ENCODE results near the gene TBPL1. TPM values are rescaled to one million over a fixed set of nuclear protein-coding genes. Genes with fewer than 3 reads are reported as not detected.

The TBPL1 gene
- total and polyA plus RNA-seq, 2 of the 13 experiments (the other 11 are each of a cell fraction or from before 2014, with no cell fraction given) = 25.3 to 39.3 TPM

DNA sequence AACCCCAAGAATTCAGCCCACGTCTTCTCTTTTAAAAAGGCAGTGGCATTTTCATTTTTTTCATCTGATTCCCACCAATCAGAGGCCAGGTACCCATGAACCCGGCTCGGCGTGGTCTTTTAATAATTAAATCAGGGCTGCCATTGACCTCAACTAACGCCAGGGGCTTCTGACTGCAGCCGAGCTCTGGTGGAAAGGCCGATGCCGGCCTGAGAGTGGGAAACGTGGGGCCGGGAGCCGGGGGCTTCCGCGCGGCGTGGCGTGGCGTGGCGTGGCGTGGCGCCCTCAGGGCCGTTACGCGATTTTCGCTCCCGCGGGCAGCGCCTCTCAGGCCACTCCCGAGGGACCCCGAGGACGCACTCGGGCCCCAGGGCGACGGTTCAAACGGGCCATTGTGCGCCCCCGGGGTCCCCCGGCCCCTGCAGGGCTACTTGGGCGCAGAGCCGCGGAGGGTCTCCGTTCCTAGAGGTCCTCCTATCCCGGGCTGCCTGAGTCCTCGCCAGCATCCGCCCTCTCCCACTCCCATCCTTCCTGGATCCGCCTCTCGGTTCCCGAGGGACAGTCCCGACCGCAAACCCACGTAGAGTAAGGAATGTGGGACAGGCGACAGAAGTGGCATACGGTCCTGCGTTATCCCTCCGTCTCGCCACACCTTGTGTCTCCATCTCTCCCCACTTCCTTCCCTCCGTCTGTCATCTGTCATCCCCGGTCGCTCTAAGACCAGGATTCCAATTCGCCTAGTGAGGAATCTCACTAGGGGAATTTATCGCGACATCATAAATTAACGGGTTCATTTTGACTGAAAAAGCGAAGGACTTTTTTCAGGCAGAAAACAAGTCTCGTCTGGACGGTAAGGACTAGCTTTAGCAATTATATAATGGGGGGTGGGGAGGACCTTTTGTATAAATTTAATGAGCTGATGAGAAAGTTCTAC is 876 bp upstream of the TBPL1 start (continued):
- TF ChIP-seq, protein P1, sequence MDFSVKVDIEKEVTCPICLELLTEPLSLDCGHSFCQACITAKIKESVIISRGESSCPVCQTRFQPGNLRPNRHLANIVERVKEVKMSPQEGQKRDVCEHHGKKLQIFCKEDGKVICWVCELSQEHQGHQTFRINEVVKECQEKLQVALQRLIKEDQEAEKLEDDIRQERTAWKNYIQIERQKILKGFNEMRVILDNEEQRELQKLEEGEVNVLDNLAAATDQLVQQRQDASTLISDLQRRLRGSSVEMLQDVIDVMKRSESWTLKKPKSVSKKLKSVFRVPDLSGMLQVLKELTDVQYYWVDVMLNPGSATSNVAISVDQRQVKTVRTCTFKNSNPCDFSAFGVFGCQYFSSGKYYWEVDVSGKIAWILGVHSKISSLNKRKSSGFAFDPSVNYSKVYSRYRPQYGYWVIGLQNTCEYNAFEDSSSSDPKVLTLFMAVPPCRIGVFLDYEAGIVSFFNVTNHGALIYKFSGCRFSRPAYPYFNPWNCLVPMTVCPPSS (IDR thresholded peaks at IDR 0.05) = no peak
- TF ChIP-seq ZNF589 (CRISPR knock-in tag; conservative IDR thresholded peaks at IDR 0.05) (0 out of 2 replicates have a peak, but pooled peaks have one; percentile 42), ZFP41 (CRISPR knock-in tag; IDR thresholded peaks at IDR 0.05; ENCODE audit: borderline replicate concordance) (peak; percentile 44; the same call in 1 of the 2 replicates), YY1 (IDR thresholded peaks at IDR 0.05; ENCODE audit: insufficient read depth, insufficient replicate concordance, low read depth, low read length) (peak; percentile 59), MXD1 (CRISPR knock-in tag; IDR thresholded peaks at IDR 0.05) (peak; percentile 81; the same call in 1 of the 2 replicates), ZBTB21 (CRISPR knock-in tag; IDR thresholded peaks at IDR 0.05) (no peak), DR1 (CRISPR knock-in tag; IDR thresholded peaks at IDR 0.05) (no peak), NBN (conservative IDR thresholded peaks at IDR 0.05) (no peak), NAIF1 (CRISPR knock-in tag; IDR thresholded peaks at IDR 0.05; ENCODE audit: borderline replicate concordance) (no peak), CBX2 (IDR thresholded peaks at IDR 0.05; ENCODE audit: low read depth, low read length) (no peak), CBX2 (CRISPR knock-in tag; IDR thresholded peaks at IDR 0.05; ENCODE audit: low read depth) (no peak), BRCA1 (CRISPR knock-in tag; IDR thresholded peaks at IDR 0.05) (no peak), ETV5 (CRISPR knock-in tag; IDR thresholded peaks at IDR 0.05; ENCODE audit: borderline replicate concordance) (peak; percentile 34; the same call in 1 of the 2 replicates), ZNF782 (CRISPR knock-in tag; IDR thresholded peaks at IDR 0.05; ENCODE audit: borderline replicate concordance) (no peak), SSRP1 (CRISPR knock-in tag; IDR thresholded peaks at IDR 0.05) (no peak), SIX4 (CRISPR knock-in tag; IDR thresholded peaks at IDR 0.05) (no peak)
- TF ChIP-seq, protein P2, sequence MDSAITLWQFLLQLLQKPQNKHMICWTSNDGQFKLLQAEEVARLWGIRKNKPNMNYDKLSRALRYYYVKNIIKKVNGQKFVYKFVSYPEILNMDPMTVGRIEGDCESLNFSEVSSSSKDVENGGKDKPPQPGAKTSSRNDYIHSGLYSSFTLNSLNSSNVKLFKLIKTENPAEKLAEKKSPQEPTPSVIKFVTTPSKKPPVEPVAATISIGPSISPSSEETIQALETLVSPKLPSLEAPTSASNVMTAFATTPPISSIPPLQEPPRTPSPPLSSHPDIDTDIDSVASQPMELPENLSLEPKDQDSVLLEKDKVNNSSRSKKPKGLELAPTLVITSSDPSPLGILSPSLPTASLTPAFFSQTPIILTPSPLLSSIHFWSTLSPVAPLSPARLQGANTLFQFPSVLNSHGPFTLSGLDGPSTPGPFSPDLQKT (CRISPR knock-in tag; IDR thresholded peaks at IDR 0.05; ENCODE audit: borderline replicate concordance) = no peak
